H1 (cell line): ENCODE measurements around the gene NLK. TPM values are rescaled to one million over a fixed set of nuclear protein-coding genes. Genes with fewer than 3 reads are reported as not detected.

Source experiments
- CHD7 ChIP-seq: fragments of 300-600 bp; sonication (generic); IDR thresholded peaks from 2 replicates; pipeline ENCODE4 v1.7.1; 2012; ENCODE audit warnings: low read length, moderate library complexity, mild to moderate bottlenecking, inconsistent platforms; ENCODE audit not compliant: insufficient replicate concordance
- CTCF ChIP-seq, 3 experiments: IDR thresholded peaks; 1 replicate in 2 of 3; 2 replicates in 1 of 3; pipeline versions ENCODE4 v1.5.1 to v1.6.1; 2011; ENCODE audit warnings: low read length in 3 of 3, mild to moderate bottlenecking in 3 of 3, inconsistent platforms in 2 of 3, low read depth in 1 of 3, moderate library complexity in 1 of 3; ENCODE audit not compliant: insufficient read depth in 1 of 3; ENCODE audit errors: control extremely low read depth in 1 of 3
- RFX5 ChIP-seq: IDR thresholded peaks from 2 replicates; pipeline ENCODE4 v1.6.1; 2011; ENCODE audit warnings: low read depth, low read length, improper control_type of control experiment, borderline replicate concordance
- polyA plus RNA-seq, 7 experiments: library from polyadenylated mRNA; depleted of rRNA in 3 of 7; stranded (reverse) in 5 of 7; unstranded in 2 of 7; fragments of >200 nt in 5 of 7; fragments of 200-250 nt in 2 of 7; gene quantifications; 1 replicate in 5 of 7; 2 replicates in 1 of 7; 4 replicates in 1 of 7; pipeline versions ENCODE4 v1.2.1 to v1.2.3, GENCODE V29; 2011 to 2013; ENCODE audit warnings: missing spikeins in 2 of 7, mixed read lengths in 2 of 7
- total RNA-seq: library from RNA; stranded (reverse); fragmentation: NEBNext Ultra II Directional; extraction: Animal tissue kit (Norgen Biotek cat#: 25700); gene quantifications from 2 replicates; pipeline ENCODE4 v1.2.1, GENCODE V29; 2021

The NLK gene
- total and polyA plus RNA-seq, 2 of the 8 experiments (the other 6 are each of a cell fraction or from before 2014, with no cell fraction given), result 30.8 to 49.9 TPM

GRCh38 chr17:28169621-28170349 lies 127.3 kb downstream of the NLK start (continued):
- TF ChIP-seq CHD7, result no peak
- no peak for TF ChIP-seq RFX5
- no peak for TF ChIP-seq CTCF (IDR thresholded peaks at IDR 0.05; ENCODE audit: control extremely low read depth in 1 of 3, insufficient read depth in 1 of 3, low read depth in 1 of 3, low read length in 3 of 3)
